ENCODE measurements around the gene PRDM15.

PRDM15 gene

GRCh38 chr21:41765973-41766882 lies 112.9 kb downstream of the PRDM15 start:
- no peak for DNase-seq (ENCODE audit: low read depth)
- no peak for TF ChIP-seq CTCF (IDR thresholded peaks at IDR 0.05; ENCODE audit: low read depth, low read length, missing control alignments)

GRCh38 chr21:41765420-41765821 lies 113.7 kb downstream of the PRDM15 start:
- no peak overlapping the region for H3K4me3 ChIP-seq (ENCODE audit: low read depth, low read length)
- TF ChIP-seq CTCF (IDR thresholded peaks at IDR 0.05; ENCODE audit: low read depth, low read length, missing control alignments) = no peak

More at GRCh38 chr21:41765973-41766882, 112.9 kb downstream of the PRDM15 start:
- H3K4me3 ChIP-seq (ENCODE audit: low read depth, low read length) = no peak overlapping the region; the same call in 1 of the 2 replicates

GRCh38 chr21:41764558-41765419 lies 114.4 kb downstream of the PRDM15 start:
- DNase-seq (ENCODE audit: low read depth) = no peak
- no peak overlapping the region for H3K4me3 ChIP-seq (ENCODE audit: low read depth, low read length)
- TF ChIP-seq CTCF (IDR thresholded peaks at IDR 0.05; ENCODE audit: low read depth, low read length, missing control alignments) = no peak

More at GRCh38 chr21:41765420-41765821, 113.7 kb downstream of the PRDM15 start:
- DNase-seq (ENCODE audit: low read depth) = no peak

- TF ChIP-seq CTCF (IDR thresholded peaks at IDR 0.05; ENCODE audit: low read depth, low read length, missing control alignments) = no peak
- no peak for DNase-seq (ENCODE audit: low read depth)
- H3K4me3 ChIP-seq (ENCODE audit: low read depth, low read length) = no peak overlapping the region
These were observed 115.1 kb downstream of the PRDM15 start for GRCh38 chr21:41763996-41764395.

GRCh38 chr21:41763398-41763931 lies 115.7 kb downstream of the PRDM15 start:
- DNase-seq (ENCODE audit: low read depth) = no peak
- no peak overlapping the region for H3K4me3 ChIP-seq (ENCODE audit: low read depth, low read length)
- TF ChIP-seq CTCF (IDR thresholded peaks at IDR 0.05; ENCODE audit: low read depth, low read length, missing control alignments) = no peak

- no peak overlapping the region for H3K4me3 ChIP-seq (ENCODE audit: low read depth, low read length)
- TF ChIP-seq CTCF (IDR thresholded peaks at IDR 0.05; ENCODE audit: low read depth, low read length, missing control alignments) = no peak
- no peak for DNase-seq (ENCODE audit: low read depth)
These were observed 116.4 kb downstream of the PRDM15 start for GRCh38 chr21:41762753-41763152.
